Breast epithelium (tissue), 3 donors: ENCODE measurements around the gene TSFM.

Experiments
- CTCF ChIP-seq, 3 donors: fragments of 450-650 bp; IDR thresholded peaks; one replicate each; pipeline ENCODE4 v1.5.1; 2016 to 2017; ENCODE audit warnings: antibody characterized with exemption in 3 of 3, mild to moderate bottlenecking in 3 of 3, moderate library complexity in 3 of 3
- POLR2A ChIP-seq: fragments of 450-650 bp; IDR thresholded peaks from one replicate; pipeline ENCODE4 v1.6.1; 2016; ENCODE audit warnings: antibody characterized with exemption, mild to moderate bottlenecking, moderate library complexity
- POLR2AphosphoS5 ChIP-seq, 3 donors: sonication (generic); formaldehyde crosslinking; IDR thresholded peaks; one replicate each; pipeline ENCODE4 v1.6.1; 2017; ENCODE audit warnings: antibody characterized with exemption in 3 of 3

DNA sequence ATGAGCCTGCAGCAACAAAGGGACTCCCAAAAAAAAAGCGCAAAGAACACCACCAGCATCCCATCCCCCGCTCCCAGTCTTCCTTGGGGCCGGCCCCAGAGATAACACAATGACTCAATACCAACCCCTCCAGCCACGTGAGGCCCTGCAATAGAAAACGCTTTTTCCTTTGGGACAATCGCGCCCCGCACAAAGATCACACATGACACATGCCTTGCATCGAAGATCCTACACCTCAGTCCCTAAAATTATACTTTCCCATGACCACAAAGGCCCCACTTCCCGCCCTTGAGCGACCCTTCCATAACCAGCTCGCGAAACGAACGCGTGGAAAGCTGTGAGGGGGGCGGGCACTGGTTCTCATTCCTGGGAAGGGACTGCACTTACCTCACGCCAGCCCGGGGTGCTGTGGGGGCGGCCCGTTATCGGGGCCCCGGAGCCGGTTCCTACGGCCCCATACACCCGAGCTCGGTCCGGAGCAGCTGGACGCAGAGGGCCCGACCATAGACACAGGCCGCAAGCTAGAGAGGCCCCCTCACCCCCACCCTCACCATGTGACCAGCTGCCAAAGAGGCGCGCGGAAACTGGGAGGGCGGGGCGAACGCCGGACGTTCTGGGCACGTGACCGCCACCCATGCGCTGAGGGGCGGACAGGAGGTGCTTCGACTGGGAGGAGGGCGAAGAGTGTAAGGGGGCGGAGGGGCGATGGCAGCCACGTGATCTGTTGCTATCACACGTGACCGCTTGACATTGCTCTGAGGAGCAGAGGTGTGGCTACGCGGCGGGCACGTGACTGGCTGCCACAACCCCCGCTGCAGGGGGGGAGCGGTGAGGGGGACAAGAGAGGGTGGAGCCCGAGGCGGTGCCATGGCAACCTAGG, 30.6 kb upstream of the TSFM start, which contains the start of gene CDK4:
- no peak for TF ChIP-seq CTCF (IDR thresholded peaks at IDR 0.05)
- peak; percentile 31 for TF ChIP-seq POLR2A
- peak; percentile 73 to 97 (median 84) for TF ChIP-seq POLR2AphosphoS5 (IDR thresholded peaks at IDR 0.05)
